ENCODE data around the gene ZNF620. TPM values are rescaled to one million over a fixed set of nuclear protein-coding genes. Genes with fewer than 3 reads are reported as not detected.
A peak's percentile ranks its signal among the peaks of the same experiment; 100 is the strongest.

ZNF620 gene
- total and polyA plus RNA-seq, 2 experiments from 2014 or later, result 14.1 to 18.0 TPM

DNA sequence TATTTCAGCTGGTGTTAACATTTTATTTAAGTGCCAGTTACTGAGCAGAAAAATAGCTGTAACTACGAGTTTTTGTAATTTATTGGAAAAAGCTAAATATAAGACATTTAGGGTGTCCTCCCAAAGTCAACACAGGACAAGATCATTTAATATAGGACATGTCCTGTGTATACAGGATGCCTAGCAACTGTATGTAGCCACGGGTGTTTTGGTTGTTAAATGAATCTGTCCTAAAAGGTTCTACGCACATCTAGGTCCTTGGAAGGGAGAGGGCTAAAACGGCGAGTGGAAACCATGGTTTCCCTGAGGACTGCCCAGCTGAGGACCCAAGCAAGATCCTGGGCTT is 18.4 kb downstream of the ZNF620 start:
- Histone ChIP-seq H3K4me1 (ENCODE audit: insufficient read depth) (peaks cover 3% of the 10 kb centered on the region), H3K4me3 (peak overlapping the region; percentile 98), H3K27me3 (ENCODE audit: insufficient read depth) (no peaks in the 10 kb centered on the region), H4K20me1 (replicated peaks; ENCODE audit: insufficient read depth) (no peaks in the 10 kb centered on the region), H3K36me3 (ENCODE audit: insufficient read depth) (0 out of 2 replicates have a peak, but pooled peaks cover 5% of the 10 kb centered on the region), H3K4me2 (peak overlapping the region; percentile 84), H3K79me2 (replicated peaks; ENCODE audit: insufficient read depth) (peaks cover 19% of the 10 kb centered on the region), H3K9me2 (ENCODE audit: insufficient read depth) (no peaks in the 10 kb centered on the region), H3F3A (replicated peaks; ENCODE audit: low read depth) (0 out of 2 replicates have a peak, but pooled peaks cover 3% of the 10 kb centered on the region), H2AFZ (peak overlapping the region; percentile 57; the same call in 1 of the 2 replicates), H3K27ac (ENCODE audit: low read depth) (peak overlapping the region; percentile 16)
- Mint-ChIP-seq H3K4me3 (peak overlapping the region; percentile 93), H3K27me3 (ENCODE audit: insufficient read depth, low read depth, poor library complexity) (peaks cover 6% of the 10 kb centered on the region), H3K4me1 (peaks cover 12% of the 10 kb centered on the region; the same call in 2 of the 3 replicates), H3K27ac (peak overlapping the region; percentile 96), H3K36me3 (ENCODE audit: low read depth) (peaks cover 22% of the 10 kb centered on the region), H3K9me3 (no peaks in the 10 kb centered on the region)
- no peak for ATAC-seq
- TF ChIP-seq POLR2AphosphoS5 (IDR thresholded peaks at IDR 0.05; ENCODE audit: low read depth) (no peak), CREB1 (CRISPR knock-in tag; IDR thresholded peaks at IDR 0.05; ENCODE audit: low read depth) (no peak), EZH2phosphoT487 (IDR thresholded peaks at IDR 0.05; ENCODE audit: unreplicated experiment) (no peak), ZNF114 (CRISPR knock-in tag; IDR thresholded peaks at IDR 0.05) (no peak), EZH2 (IDR thresholded peaks at IDR 0.05; ENCODE audit: low read depth, unreplicated experiment) (no peak), STAT1 (IDR thresholded peaks at IDR 0.05; ENCODE audit: unreplicated experiment) (no peak), ZNF331 (CRISPR knock-in tag; IDR thresholded peaks at IDR 0.05; ENCODE audit: low read depth) (no peak), JUNB (IDR thresholded peaks at IDR 0.05; ENCODE audit: unreplicated experiment) (no peak), NANOG (IDR thresholded peaks at IDR 0.05; ENCODE audit: borderline replicate concordance) (no peak)
- TF ChIP-seq, protein P1, sequence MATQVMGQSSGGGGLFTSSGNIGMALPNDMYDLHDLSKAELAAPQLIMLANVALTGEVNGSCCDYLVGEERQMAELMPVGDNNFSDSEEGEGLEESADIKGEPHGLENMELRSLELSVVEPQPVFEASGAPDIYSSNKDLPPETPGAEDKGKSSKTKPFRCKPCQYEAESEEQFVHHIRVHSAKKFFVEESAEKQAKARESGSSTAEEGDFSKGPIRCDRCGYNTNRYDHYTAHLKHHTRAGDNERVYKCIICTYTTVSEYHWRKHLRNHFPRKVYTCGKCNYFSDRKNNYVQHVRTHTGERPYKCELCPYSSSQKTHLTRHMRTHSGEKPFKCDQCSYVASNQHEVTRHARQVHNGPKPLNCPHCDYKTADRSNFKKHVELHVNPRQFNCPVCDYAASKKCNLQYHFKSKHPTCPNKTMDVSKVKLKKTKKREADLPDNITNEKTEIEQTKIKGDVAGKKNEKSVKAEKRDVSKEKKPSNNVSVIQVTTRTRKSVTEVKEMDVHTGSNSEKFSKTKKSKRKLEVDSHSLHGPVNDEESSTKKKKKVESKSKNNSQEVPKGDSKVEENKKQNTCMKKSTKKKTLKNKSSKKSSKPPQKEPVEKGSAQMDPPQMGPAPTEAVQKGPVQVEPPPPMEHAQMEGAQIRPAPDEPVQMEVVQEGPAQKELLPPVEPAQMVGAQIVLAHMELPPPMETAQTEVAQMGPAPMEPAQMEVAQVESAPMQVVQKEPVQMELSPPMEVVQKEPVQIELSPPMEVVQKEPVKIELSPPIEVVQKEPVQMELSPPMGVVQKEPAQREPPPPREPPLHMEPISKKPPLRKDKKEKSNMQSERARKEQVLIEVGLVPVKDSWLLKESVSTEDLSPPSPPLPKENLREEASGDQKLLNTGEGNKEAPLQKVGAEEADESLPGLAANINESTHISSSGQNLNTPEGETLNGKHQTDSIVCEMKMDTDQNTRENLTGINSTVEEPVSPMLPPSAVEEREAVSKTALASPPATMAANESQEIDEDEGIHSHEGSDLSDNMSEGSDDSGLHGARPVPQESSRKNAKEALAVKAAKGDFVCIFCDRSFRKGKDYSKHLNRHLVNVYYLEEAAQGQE (IDR thresholded peaks at IDR 0.05; ENCODE audit: unreplicated experiment), result no peak
- TF ChIP-seq, protein P2, sequence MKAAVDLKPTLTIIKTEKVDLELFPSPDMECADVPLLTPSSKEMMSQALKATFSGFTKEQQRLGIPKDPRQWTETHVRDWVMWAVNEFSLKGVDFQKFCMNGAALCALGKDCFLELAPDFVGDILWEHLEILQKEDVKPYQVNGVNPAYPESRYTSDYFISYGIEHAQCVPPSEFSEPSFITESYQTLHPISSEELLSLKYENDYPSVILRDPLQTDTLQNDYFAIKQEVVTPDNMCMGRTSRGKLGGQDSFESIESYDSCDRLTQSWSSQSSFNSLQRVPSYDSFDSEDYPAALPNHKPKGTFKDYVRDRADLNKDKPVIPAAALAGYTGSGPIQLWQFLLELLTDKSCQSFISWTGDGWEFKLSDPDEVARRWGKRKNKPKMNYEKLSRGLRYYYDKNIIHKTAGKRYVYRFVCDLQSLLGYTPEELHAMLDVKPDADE (IDR thresholded peaks at IDR 0.05), result no peak
- TF ChIP-seq, protein P3, sequence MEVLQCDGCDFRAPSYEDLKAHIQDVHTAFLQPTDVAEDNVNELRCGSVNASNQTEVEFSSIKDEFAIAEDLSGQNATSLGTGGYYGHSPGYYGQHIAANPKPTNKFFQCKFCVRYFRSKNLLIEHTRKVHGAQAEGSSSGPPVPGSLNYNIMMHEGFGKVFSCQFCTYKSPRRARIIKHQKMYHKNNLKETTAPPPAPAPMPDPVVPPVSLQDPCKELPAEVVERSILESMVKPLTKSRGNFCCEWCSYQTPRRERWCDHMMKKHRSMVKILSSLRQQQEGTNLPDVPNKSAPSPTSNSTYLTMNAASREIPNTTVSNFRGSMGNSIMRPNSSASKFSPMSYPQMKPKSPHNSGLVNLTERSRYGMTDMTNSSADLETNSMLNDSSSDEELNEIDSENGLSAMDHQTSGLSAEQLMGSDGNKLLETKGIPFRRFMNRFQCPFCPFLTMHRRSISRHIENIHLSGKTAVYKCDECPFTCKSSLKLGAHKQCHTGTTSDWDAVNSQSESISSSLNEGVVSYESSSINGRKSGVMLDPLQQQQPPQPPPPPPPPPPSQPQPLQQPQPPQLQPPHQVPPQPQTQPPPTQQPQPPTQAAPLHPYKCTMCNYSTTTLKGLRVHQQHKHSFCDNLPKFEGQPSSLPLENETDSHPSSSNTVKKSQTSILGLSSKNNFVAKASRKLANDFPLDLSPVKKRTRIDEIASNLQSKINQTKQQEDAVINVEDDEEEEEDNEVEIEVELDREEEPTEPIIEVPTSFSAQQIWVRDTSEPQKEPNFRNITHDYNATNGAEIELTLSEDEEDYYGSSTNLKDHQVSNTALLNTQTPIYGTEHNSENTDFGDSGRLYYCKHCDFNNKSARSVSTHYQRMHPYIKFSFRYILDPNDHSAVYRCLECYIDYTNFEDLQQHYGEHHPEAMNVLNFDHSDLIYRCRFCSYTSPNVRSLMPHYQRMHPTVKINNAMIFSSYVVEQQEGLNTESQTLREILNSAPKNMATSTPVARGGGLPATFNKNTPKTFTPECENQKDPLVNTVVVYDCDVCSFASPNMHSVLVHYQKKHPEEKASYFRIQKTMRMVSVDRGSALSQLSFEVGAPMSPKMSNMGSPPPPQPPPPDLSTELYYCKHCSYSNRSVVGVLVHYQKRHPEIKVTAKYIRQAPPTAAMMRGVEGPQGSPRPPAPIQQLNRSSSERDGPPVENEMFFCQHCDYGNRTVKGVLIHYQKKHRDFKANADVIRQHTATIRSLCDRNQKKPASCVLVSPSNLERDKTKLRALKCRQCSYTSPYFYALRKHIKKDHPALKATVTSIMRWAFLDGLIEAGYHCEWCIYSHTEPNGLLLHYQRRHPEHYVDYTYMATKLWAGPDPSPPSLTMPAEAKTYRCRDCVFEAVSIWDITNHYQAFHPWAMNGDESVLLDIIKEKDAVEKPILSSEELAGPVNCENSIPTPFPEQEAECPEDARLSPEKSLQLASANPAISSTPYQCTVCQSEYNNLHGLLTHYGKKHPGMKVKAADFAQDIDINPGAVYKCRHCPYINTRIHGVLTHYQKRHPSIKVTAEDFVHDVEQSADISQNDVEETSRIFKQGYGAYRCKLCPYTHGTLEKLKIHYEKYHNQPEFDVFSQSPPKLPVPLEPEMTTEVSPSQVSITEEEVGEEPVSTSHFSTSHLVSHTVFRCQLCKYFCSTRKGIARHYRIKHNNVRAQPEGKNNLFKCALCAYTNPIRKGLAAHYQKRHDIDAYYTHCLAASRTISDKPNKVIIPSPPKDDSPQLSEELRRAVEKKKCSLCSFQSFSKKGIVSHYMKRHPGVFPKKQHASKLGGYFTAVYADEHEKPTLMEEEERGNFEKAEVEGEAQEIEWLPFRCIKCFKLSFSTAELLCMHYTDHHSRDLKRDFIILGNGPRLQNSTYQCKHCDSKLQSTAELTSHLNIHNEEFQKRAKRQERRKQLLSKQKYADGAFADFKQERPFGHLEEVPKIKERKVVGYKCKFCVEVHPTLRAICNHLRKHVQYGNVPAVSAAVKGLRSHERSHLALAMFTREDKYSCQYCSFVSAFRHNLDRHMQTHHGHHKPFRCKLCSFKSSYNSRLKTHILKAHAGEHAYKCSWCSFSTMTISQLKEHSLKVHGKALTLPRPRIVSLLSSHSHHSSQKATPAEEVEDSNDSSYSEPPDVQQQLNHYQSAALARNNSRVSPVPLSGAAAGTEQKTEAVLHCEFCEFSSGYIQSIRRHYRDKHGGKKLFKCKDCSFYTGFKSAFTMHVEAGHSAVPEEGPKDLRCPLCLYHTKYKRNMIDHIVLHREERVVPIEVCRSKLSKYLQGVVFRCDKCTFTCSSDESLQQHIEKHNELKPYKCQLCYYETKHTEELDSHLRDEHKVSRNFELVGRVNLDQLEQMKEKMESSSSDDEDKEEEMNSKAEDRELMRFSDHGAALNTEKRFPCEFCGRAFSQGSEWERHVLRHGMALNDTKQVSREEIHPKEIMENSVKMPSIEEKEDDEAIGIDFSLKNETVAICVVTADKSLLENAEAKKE (CRISPR knock-in tag; IDR thresholded peaks at IDR 0.05), result no peak
- TF ChIP-seq, protein P4, sequence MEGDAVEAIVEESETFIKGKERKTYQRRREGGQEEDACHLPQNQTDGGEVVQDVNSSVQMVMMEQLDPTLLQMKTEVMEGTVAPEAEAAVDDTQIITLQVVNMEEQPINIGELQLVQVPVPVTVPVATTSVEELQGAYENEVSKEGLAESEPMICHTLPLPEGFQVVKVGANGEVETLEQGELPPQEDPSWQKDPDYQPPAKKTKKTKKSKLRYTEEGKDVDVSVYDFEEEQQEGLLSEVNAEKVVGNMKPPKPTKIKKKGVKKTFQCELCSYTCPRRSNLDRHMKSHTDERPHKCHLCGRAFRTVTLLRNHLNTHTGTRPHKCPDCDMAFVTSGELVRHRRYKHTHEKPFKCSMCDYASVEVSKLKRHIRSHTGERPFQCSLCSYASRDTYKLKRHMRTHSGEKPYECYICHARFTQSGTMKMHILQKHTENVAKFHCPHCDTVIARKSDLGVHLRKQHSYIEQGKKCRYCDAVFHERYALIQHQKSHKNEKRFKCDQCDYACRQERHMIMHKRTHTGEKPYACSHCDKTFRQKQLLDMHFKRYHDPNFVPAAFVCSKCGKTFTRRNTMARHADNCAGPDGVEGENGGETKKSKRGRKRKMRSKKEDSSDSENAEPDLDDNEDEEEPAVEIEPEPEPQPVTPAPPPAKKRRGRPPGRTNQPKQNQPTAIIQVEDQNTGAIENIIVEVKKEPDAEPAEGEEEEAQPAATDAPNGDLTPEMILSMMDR (conservative IDR thresholded peaks at IDR 0.05; ENCODE audit: low read depth in 2 of 2), result no peak
- DNase-seq (ENCODE audit: low spot score), result no peak

Data from GM23338 (cell line).